Pancreas (tissue), 10 donors: ENCODE results near the gene PDGFC. TPM values are rescaled to one million over a fixed set of nuclear protein-coding genes. Genes with fewer than 3 reads are reported as not detected.

ENCODE experiments used
- ATAC-seq, 4 donors: fragments of 200-7000 bp; cut with Tn5 transposase; one replicate each; pipeline versions ENCODE4 v1.8.0 to v1.9.1; 2020; ENCODE audit warnings: mild to moderate bottlenecking in 4 of 4, moderate library complexity in 4 of 4
- DNase-seq, 6 donors: peaks; one replicate each; pipeline ENCODE4 v3.0.0-alpha.2; 2020
- FAIRE-seq: peaks from 2 replicates; lab custom pipeline; 2012; peaks lifted over from hg19 to GRCh38; lab: Jason Lieb, UNC
- H3K27ac ChIP-seq, 4 donors: fragments of 200-600 bp; sonication (generic); 1 replicate in 3 of 4; 2 replicates in 1 of 4; pipeline versions ENCODE4 v1.5.0 to v1.8.0; 2020
- H3K27me3 ChIP-seq, 4 donors: fragments of 200-600 bp; one replicate each; pipeline ENCODE4 v1.8.0; 2021
- H3K36me3 ChIP-seq, 3 donors: fragments of 200-600 bp; sonication (generic) in 1 of 3; one replicate each; pipeline versions ENCODE4 v1.5.0 to v1.8.0; 2020 to 2021
- H3K4me1 ChIP-seq, 3 donors: fragments of 200-600 bp; one replicate each; pipeline ENCODE4 v1.8.0; 2021
- H3K4me3 ChIP-seq, 4 donors: fragments of 200-600 bp; sonication (generic) in 2 of 4; one replicate each; pipeline versions ENCODE4 v1.5.0 to v1.8.0; 2020 to 2021
- H3K9me3 ChIP-seq, 4 donors: fragments of 200-600 bp; one replicate each; pipeline ENCODE4 v1.8.0; 2021
- WGBS, 2 donors: extraction: QIAGEN DNeasy Blood & Tissue Kit; methylation state at CpG; one replicate each; pipeline ENCODE4 v1.1.7; 2013; 5-methylcytosine and 5-hydroxymethylcytosine counted together
- intact Hi-C, 3 donors: fragments of 100-400 bp; cut with DNase I; formaldehyde crosslinking; loops; one replicate each; pipeline versions ENCODE4 v1.11.1 to v1.14.2; 2022
- polyA plus RNA-seq, 2 donors: library from polyadenylated mRNA; stranded (reverse); fragments of 200-250 nt; gene quantifications; one replicate each; pipeline ENCODE4 v1.2.3, GENCODE V29; 2013
- total RNA-seq, 6 donors: library from RNA; stranded (reverse); fragmentation: NEBNext Ultra II Directional in 4 of 6; extraction: Animal tissue kit (Norgen Biotek cat#: 25700) in 4 of 6; gene quantifications; one replicate each; pipeline versions ENCODE4 v1.2.1 to v1.2.4, GENCODE V29; 2021 to 2023
- TF ChIP-seq, protein P1 (sequence below), 4 donors: fragments of 200-600 bp; sonication (generic) in 3 of 4; IDR thresholded peaks; one replicate each; pipeline versions ENCODE4 v1.5.0 to v1.8.0; 2021; ENCODE audit warnings: antibody characterized with exemption in 4 of 4
- donor health status: healthy with polysubstance abuse.
- donor health status: DM: no; HTN: no; CAD: no; lungs with moderate emphysema.
- donor health status: DM: no; HTN: no; CAD: no.
- donor health status: control.
- donor health status: control.
- donor health status: Bipolar disorder and iron deficiency.
- donor health status: DM: yes; HTN: yes; CAD: no.
- donor health status: DM: no; HTN: no; CAD: no.
- donor health status: DM: no; HTN: no; CAD: no.
- donor health status: DM: yes; HTN: yes; CAD: no.

Gene PDGFC
- total and polyA plus RNA-seq, 8 donors: 4.3 to 32.9 (median 12.9) TPM

DNA sequence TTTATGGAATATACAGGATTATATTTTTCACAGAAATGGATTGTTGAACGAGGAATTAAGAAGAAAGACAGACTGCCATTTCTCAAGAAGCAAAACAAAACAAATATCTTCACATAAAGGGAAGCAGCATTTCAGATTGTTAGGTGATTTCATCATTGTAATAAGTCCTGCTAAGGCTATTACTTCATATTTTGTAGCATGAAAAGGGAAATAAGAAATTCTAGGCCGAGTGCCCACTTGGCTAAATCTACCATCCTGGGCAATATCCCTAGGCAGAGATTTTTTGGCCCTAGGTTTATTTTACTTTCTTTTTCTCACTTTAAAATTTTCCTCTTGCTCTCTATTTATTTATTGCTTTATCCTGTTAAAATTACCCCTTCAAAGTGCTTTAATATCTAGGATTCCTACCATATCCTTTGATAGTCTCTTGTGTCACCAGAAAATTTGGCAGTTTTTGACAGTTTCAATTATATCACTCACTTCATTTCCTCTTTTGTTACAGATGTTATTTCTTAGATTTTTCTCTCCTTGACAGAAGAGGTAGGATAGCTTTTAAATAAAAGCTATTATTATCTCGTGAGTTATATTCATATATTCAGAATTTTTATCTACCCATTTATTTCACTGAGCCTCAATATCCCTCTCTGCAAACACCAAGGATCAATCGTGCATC is 142.3 kb downstream of the PDGFC start:
- Histone ChIP-seq H3K27me3 (no peaks in the 10 kb centered on the region), H3K4me3 (no peak overlapping the region), H3K27ac (no peak overlapping the region), H3K36me3 (no peaks in the 10 kb centered on the region), H3K4me1 (peaks cover 0 to 7% (median 0%) of the 10 kb centered on the region in 3 donors), H3K9me3 (no peaks in the 10 kb centered on the region)
- ATAC-seq (peak in 3 of 4 donors; percentile 38 to 72 (median 40)), FAIRE-seq (peak; percentile 17), DNase-seq (no peak)
- 73 to 81% methylated on average over 4 of the region's 4 CpGs for WGBS, 2 donors
- TF ChIP-seq, protein P1, sequence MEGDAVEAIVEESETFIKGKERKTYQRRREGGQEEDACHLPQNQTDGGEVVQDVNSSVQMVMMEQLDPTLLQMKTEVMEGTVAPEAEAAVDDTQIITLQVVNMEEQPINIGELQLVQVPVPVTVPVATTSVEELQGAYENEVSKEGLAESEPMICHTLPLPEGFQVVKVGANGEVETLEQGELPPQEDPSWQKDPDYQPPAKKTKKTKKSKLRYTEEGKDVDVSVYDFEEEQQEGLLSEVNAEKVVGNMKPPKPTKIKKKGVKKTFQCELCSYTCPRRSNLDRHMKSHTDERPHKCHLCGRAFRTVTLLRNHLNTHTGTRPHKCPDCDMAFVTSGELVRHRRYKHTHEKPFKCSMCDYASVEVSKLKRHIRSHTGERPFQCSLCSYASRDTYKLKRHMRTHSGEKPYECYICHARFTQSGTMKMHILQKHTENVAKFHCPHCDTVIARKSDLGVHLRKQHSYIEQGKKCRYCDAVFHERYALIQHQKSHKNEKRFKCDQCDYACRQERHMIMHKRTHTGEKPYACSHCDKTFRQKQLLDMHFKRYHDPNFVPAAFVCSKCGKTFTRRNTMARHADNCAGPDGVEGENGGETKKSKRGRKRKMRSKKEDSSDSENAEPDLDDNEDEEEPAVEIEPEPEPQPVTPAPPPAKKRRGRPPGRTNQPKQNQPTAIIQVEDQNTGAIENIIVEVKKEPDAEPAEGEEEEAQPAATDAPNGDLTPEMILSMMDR (IDR thresholded peaks at IDR 0.05): no peak
- intact Hi-C loops: no loop called here

DNA sequence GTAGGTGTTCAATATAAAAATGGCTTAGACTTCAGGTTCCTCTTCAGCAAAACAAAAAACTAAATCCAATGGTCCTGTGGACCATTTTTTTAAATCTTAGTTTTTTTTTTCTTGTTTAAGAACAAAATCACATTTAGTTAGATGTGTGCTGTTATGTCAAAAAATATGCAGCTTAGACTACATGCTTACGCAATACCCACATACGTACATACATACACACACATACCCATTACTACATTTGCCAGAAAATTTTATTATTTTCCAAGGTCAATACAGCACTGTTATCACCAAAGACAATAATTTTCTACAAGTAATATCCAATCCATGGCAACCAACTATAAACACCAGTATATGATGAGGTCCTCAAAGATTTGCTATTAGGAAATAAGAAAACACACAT is 144.1 kb downstream of the PDGFC start:
- no peaks in the 10 kb centered on the region for H3K36me3 ChIP-seq
- DNase-seq (no peak), ATAC-seq (no peak), FAIRE-seq (no peak)
- H3K27ac ChIP-seq: no peak overlapping the region
- TF ChIP-seq, protein P1 (IDR thresholded peaks at IDR 0.05): no peak
- H3K4me1 ChIP-seq: peaks cover 0 to 4% (median 0%) of the 10 kb centered on the region in 3 donors
- H3K4me3 ChIP-seq: no peak overlapping the region
- no peaks in the 10 kb centered on the region for H3K27me3 ChIP-seq
- 94 to 96% methylated on average over 2 of the region's 2 CpGs for WGBS, 2 donors
- intact Hi-C loops: no loop called here
- H3K9me3 ChIP-seq: no peaks in the 10 kb centered on the region

DNA sequence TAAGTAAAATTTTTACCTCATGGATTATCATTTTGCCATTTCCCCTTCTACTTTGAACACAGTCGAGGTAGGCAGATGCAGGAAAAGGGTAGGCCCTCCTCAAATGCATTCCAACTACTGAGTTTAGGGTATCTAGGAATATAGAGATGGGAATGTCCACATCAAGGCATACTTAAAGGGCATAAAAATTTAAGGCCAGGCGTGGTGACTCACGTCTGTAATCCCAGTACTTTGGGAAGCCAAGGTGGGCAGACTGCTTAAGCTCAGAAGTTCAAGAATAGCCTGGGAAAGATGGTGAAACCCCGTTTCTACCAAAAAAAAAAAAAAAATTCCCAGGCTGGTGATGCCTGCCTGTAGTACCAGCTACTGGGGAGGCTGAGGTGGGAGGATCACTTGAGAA is 146.5 kb downstream of the PDGFC start:
- ATAC-seq (no peak), FAIRE-seq (no peak), DNase-seq (no peak)
- no peak overlapping the region for H3K4me3 ChIP-seq
- H3K36me3 ChIP-seq: no peaks in the 10 kb centered on the region
- TF ChIP-seq, protein P1 (IDR thresholded peaks at IDR 0.05): no peak
- intact Hi-C loops: no loop called here
- H3K4me1 ChIP-seq: peaks cover 0 to 4% (median 0%) of the 10 kb centered on the region in 3 donors
- no peaks in the 10 kb centered on the region for H3K27me3 ChIP-seq
- H3K9me3 ChIP-seq: no peaks in the 10 kb centered on the region
- WGBS, 2 donors: 86 to 89% methylated on average over 4 of the region's 4 CpGs
- H3K27ac ChIP-seq: no peak overlapping the region

DNA sequence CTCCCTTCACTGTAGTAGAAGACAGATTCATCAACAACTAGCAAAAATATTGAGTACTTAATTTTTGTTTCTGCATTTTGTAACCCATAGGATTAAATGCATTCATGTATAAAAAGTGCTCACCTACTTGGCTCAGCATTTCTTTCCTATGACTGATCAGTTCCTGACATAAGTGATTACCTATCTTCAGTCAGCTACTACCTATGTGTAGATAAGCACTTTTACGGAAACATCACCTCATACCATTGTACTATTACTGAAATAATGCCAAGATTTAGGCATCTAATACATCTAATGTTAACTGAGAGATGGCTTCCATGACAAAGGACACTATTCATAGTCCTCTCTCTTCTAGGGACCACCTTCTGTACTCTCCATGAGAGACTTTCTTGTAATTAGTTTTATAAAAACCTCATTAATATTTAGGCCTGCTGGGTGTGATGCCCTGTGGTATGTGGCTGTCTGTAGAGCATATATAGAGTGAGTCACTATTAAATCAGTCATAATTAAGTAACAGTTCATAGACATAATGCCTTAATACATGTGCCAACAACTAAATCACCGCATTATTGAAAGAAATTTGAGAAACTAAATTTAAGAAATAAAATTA is 147.0 kb downstream of the PDGFC start:
- TF ChIP-seq, protein P1 (IDR thresholded peaks at IDR 0.05): no peak
- intact Hi-C loops: no loop called here
- H3K9me3 ChIP-seq: no peaks in the 10 kb centered on the region
- no peak for DNase-seq
- 67 to 68% methylated on average over 2 of the region's 2 CpGs for WGBS, 2 donors
- no peak for ATAC-seq
- H3K4me1 ChIP-seq: peaks cover 0 to 4% (median 0%) of the 10 kb centered on the region in 3 donors
- no peaks in the 10 kb centered on the region for H3K36me3 ChIP-seq
- no peak overlapping the region for H3K4me3 ChIP-seq
- no peaks in the 10 kb centered on the region for H3K27me3 ChIP-seq
- FAIRE-seq: no peak
- H3K27ac ChIP-seq: no peak overlapping the region

DNA sequence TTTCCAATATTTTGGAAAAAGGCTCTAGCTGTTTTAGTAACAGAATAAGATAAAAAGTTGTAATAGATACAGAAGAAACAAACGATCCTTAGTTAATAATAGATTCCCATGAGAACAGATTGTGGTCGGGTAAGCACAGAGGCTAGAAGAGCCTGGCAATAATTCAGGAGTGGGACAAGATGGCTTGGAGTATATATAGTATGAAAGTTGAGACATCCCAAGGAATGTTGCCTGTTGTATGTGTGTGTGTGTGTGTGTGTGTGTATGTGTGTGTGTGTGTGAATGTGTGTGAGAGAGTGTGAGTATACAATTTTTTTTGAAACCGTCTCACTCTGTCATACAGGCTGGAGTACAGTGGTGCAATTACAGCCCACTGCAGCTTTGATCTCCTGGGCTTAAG is 150.7 kb downstream of the PDGFC start:
- Histone ChIP-seq H3K27ac (no peak overlapping the region), H3K4me3 (no peak overlapping the region), H3K9me3 (no peaks in the 10 kb centered on the region), H3K36me3 (no peaks in the 10 kb centered on the region), H3K27me3 (no peaks in the 10 kb centered on the region), H3K4me1 (no peaks in the 10 kb centered on the region)
- DNase-seq (no peak), ATAC-seq (no peak), FAIRE-seq (no peak)
- TF ChIP-seq, protein P1 (IDR thresholded peaks at IDR 0.05): no peak
- 62 to 64% methylated on average over 3 of the region's 3 CpGs for WGBS, 2 donors
- intact Hi-C loops: no loop called here
